Gastroesophageal sphincter (tissue), 3 donors: ENCODE results near the gene TEX28.
"Not testable (repeated sequence)": the region's sequence is repeated elsewhere in the genome, so short reads cannot be mapped to it uniquely, and the experiment has no call there.

ENCODE experiments used
- CTCF ChIP-seq, 4 experiments: fragments of 200-600 bp in 2 of 4; fragments of 450-650 bp in 2 of 4; sonication (generic) in 1 of 4; IDR thresholded peaks; one replicate each; pipeline ENCODE4 v1.5.1; 2017 to 2019; ENCODE audit warnings: antibody characterized with exemption in 4 of 4, mild to moderate bottlenecking in 2 of 4, moderate library complexity in 2 of 4
- EP300 ChIP-seq: sonication (generic); formaldehyde crosslinking; IDR thresholded peaks from one replicate; pipeline ENCODE4 v1.6.1; 2017; ENCODE audit warnings: antibody characterized with exemption, mild to moderate bottlenecking
- POLR2A ChIP-seq, 2 donors: fragments of 450-650 bp; IDR thresholded peaks; one replicate each; pipeline ENCODE4 v1.6.1; 2017; ENCODE audit warnings: antibody characterized with exemption in 2 of 2, mild to moderate bottlenecking in 2 of 2, moderate library complexity in 1 of 2
- POLR2AphosphoS5 ChIP-seq: sonication (generic); formaldehyde crosslinking; IDR thresholded peaks from one replicate; pipeline ENCODE4 v1.6.1; 2017; ENCODE audit warnings: antibody characterized with exemption

- TF ChIP-seq EP300; CTCF (IDR thresholded peaks at IDR 0.05); POLR2A (IDR thresholded peaks at IDR 0.05); POLR2AphosphoS5: not testable (repeated sequence)
Observed at GRCh38 chrX:154302998-154303397, 8.1 kb upstream of the TEX28 start.
